HG03097 (cell line): ENCODE data around the gene COPZ1.
"Not testable (repeated sequence)": the region's sequence is repeated elsewhere in the genome, so short reads cannot be mapped to it uniquely, and the experiment has no call there.

Experiments used
- ATAC-seq: cut with Tn5 transposase; IDR thresholded peaks from one replicate; pipeline ENCODE4 v1.9.1; 2021; ENCODE audit not compliant: unreplicated experiment, low FRiP score

The COPZ1 gene

GRCh38 chr12:54294152-54294952 lies 30.6 kb upstream of the COPZ1 start:
- no peak for ATAC-seq

GRCh38 chr12:54294953-54295566 lies 29.9 kb upstream of the COPZ1 start:
- no peak for ATAC-seq

GRCh38 chr12:54296393-54297099 lies 28.4 kb upstream of the COPZ1 start:
- no peak for ATAC-seq

GRCh38 chr12:54298904-54299303 lies 26.0 kb upstream of the COPZ1 start:
- no peak for ATAC-seq

GRCh38 chr12:54299515-54300224 lies 25.3 kb upstream of the COPZ1 start:
- no peak for ATAC-seq

- ATAC-seq = no peak
These were observed 24.7 kb upstream of the COPZ1 start for GRCh38 chr12:54300225-54300731.

- no peak for ATAC-seq
These were observed 24.1 kb upstream of the COPZ1 start, which contains the start of gene NFE2 for GRCh38 chr12:54300732-54301427. Gene NFE2, minus strand, starts transcription at chr12:54301015. Its CDS starts 5,767 bp downstream, at chr12:54295248.

- ATAC-seq = no peak
These were observed 23.4 kb upstream of the COPZ1 start for GRCh38 chr12:54301428-54302048.

GRCh38 chr12:54303640-54304039 lies 21.3 kb upstream of the COPZ1 start:
- ATAC-seq = no peak

GRCh38 chr12:54304187-54304810 lies 20.6 kb upstream of the COPZ1 start:
- ATAC-seq = no peak

GRCh38 chr12:54306925-54307741 lies 17.8 kb upstream of the COPZ1 start:
- no peak for ATAC-seq

GRCh38 chr12:54311051-54311450 lies 13.9 kb upstream of the COPZ1 start:
- no peak for ATAC-seq

- ATAC-seq = not testable (repeated sequence)
These were observed 12.6 kb upstream of the COPZ1 start for GRCh38 chr12:54312309-54312708.

GRCh38 chr12:54321363-54321762 lies 3.6 kb upstream of the COPZ1 start:
- no peak for ATAC-seq

- ATAC-seq = not testable (repeated sequence)
These were observed 645 bp downstream of the COPZ1 start for GRCh38 chr12:54325442-54326109.

- ATAC-seq = no peak
These were observed 3.8 kb downstream of the COPZ1 start for GRCh38 chr12:54328595-54329337.

GRCh38 chr12:54329759-54330158 lies 4.8 kb downstream of the COPZ1 start:
- ATAC-seq = no peak
